ENCODE measurements around the gene S100A7. TPM values are rescaled to one million over a fixed set of nuclear protein-coding genes. Genes with fewer than 3 reads are reported as not detected.
"Not testable (repeated sequence)": the region's sequence is repeated elsewhere in the genome, so short reads cannot be mapped to it uniquely, and the experiment has no call there.

The S100A7 gene
- total RNA-seq, 1 experiment from 2014 or later, result not detected

DNA sequence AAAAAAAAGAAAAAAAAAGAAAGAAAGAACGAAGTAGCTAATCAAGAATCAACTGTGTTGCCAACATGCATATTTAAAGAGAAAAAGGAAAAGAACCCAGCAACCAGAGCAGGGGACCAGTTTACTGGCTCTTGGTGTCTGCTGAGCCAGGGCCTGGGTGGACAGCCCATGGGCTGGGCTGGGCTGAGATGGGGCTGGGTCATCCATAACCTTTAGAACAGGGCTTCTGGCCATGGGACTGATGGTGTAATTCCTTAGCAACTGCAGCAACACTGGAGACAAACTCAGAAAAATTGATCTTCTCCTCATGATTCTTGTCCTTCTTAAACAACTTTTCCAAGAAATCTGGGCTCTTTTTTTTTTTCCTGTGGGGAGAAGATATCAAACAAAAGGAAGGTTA is 33.6 kb downstream of the S100A7 start:
- DNase-seq (ENCODE audit: low spot score), result no peak
- H3K9me3 ChIP-seq (ENCODE audit: low read depth, low read length, poor library complexity, severe bottlenecking), result no peaks in the 10 kb centered on the region
- H3K27ac ChIP-seq (ENCODE audit: low read depth, low read length, poor library complexity, severe bottlenecking), result no peak overlapping the region
- no peaks in the 10 kb centered on the region for H3K36me3 ChIP-seq (ENCODE audit: insufficient read depth, low read length, poor library complexity, severe bottlenecking)
- TF ChIP-seq, protein P1, sequence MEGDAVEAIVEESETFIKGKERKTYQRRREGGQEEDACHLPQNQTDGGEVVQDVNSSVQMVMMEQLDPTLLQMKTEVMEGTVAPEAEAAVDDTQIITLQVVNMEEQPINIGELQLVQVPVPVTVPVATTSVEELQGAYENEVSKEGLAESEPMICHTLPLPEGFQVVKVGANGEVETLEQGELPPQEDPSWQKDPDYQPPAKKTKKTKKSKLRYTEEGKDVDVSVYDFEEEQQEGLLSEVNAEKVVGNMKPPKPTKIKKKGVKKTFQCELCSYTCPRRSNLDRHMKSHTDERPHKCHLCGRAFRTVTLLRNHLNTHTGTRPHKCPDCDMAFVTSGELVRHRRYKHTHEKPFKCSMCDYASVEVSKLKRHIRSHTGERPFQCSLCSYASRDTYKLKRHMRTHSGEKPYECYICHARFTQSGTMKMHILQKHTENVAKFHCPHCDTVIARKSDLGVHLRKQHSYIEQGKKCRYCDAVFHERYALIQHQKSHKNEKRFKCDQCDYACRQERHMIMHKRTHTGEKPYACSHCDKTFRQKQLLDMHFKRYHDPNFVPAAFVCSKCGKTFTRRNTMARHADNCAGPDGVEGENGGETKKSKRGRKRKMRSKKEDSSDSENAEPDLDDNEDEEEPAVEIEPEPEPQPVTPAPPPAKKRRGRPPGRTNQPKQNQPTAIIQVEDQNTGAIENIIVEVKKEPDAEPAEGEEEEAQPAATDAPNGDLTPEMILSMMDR (conservative IDR thresholded peaks at IDR 0.05; ENCODE audit: low read depth, low read length), result no peak
- CTCF ChIA-PET, result no interaction called here
- no peaks in the 10 kb centered on the region for H3K4me1 ChIP-seq (ENCODE audit: insufficient read depth, low read length, poor library complexity, severe bottlenecking)
- peaks cover 49% of the 10 kb centered on the region for H3K27me3 ChIP-seq (replicated peaks; ENCODE audit: insufficient read depth, low read depth, low read length, poor library complexity)
- POLR2A ChIA-PET (ENCODE audit: low non-redundant PET), result no interaction called here
- intact Hi-C loops (cut with micrococcal nuclease; ENCODE audit: unreplicated experiment), result no loop called here
- no peak overlapping the region for H3K4me3 ChIP-seq (ENCODE audit: low read depth, low read length, poor library complexity, severe bottlenecking)
- BruUV-seq (replicated peaks), result no TSS peak

DNA sequence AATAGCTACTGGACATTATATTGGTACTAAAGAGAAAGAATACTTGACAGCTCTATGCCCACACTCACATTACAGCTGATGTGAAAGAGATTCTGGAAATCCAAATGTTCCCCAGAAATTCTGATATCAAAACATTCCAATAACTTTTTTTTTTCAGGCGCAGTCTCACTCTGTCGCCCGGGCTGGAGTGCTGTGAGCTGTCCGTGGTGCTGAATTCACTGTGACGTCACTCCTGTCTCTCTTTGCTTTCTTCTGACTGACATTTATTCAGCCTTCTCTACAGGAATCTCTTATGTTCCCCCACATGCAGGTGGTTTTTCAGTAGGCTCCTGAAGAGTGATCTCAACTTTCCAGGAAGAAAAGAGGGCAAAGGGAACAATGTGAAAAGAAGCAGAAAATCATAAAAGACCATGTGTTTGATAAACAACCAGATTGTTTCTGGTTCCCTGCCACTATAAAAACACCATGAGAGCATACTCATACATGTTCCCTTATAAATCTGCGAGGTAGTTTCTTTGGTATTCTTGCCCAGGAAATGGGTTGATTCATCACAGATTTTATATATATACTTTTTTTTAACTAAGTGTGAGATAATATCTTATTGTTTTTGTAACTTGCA is 37.9 kb downstream of the S100A7 start:
- TF ChIP-seq, protein P1 (conservative IDR thresholded peaks at IDR 0.05; ENCODE audit: low read depth, low read length), result no peak
- TF ChIP-seq EZH2 (IDR thresholded peaks at IDR 0.05; ENCODE audit: borderline replicate concordance, low read depth, low read length, poor library complexity, severe bottlenecking), result no peak
- no peaks in the 10 kb centered on the region for H3K4me1 ChIP-seq (ENCODE audit: insufficient read depth, low read length, poor library complexity, severe bottlenecking)
- no peak overlapping the region for H3K27ac ChIP-seq (ENCODE audit: low read depth, low read length, poor library complexity, severe bottlenecking)
- H3K36me3 ChIP-seq (ENCODE audit: insufficient read depth, low read length, poor library complexity, severe bottlenecking), result no peaks in the 10 kb centered on the region
- peaks cover 31% of the 10 kb centered on the region for H3K27me3 ChIP-seq (replicated peaks; ENCODE audit: insufficient read depth, low read depth, low read length, poor library complexity)
- intact Hi-C loops (cut with micrococcal nuclease; ENCODE audit: unreplicated experiment), result loop anchor here (5.0 kb wide), 1 partner anchor 45 kb away; no protein-coding TSS in a partner anchor
- BruUV-seq (replicated peaks), result no TSS peak
- H3K9me3 ChIP-seq (ENCODE audit: low read depth, low read length, poor library complexity, severe bottlenecking), result no peaks in the 10 kb centered on the region
- DNase-seq (ENCODE audit: low spot score), result peak; percentile 76
- ChIA-PET CTCF (interaction anchor here (0.6 kb wide), 1 partner anchor 1136 kb away, joined by 5 read pairs; the partner anchor contains the start of gene UBE2Q1), POLR2A (ENCODE audit: low non-redundant PET) (no interaction called here)
- no peak overlapping the region for H3K4me3 ChIP-seq (ENCODE audit: low read depth, low read length, poor library complexity, severe bottlenecking)

DNA sequence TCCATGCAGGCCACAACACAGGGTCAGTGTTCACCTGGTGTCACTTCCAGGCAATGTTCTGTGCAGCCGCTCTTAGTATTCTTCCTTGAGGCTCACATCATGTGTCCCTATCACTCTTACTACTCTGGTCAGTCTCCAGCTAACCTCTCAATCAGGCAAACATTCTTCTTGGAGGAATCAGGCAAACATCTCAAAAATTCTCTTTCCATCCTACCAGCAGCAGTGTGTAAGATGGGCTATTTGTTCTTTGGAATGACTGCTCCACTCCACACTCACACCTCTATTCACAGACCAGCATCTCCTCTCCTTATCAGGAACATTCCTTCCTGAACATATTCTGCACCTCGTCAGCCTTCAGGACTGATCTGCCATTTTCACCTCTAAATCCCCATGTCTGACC is 40.1 kb downstream of the S100A7 start:
- H3K27me3 ChIP-seq (replicated peaks; ENCODE audit: insufficient read depth, low read depth, low read length, poor library complexity), result peaks cover 25% of the 10 kb centered on the region
- no peaks in the 10 kb centered on the region for H3K9me3 ChIP-seq (ENCODE audit: low read depth, low read length, poor library complexity, severe bottlenecking)
- H3K4me3 ChIP-seq (ENCODE audit: low read depth, low read length, poor library complexity, severe bottlenecking), result no peak overlapping the region
- H3K27ac ChIP-seq (ENCODE audit: low read depth, low read length, poor library complexity, severe bottlenecking), result no peak overlapping the region
- no peaks in the 10 kb centered on the region for H3K36me3 ChIP-seq (ENCODE audit: insufficient read depth, low read length, poor library complexity, severe bottlenecking)
- no peaks in the 10 kb centered on the region for H3K4me1 ChIP-seq (ENCODE audit: insufficient read depth, low read length, poor library complexity, severe bottlenecking)
- DNase-seq (ENCODE audit: low spot score), result no peak
- TF ChIP-seq, protein P1 (conservative IDR thresholded peaks at IDR 0.05; ENCODE audit: low read depth, low read length), result no peak
- no peak for TF ChIP-seq EZH2 (IDR thresholded peaks at IDR 0.05; ENCODE audit: borderline replicate concordance, low read depth, low read length, poor library complexity, severe bottlenecking)
- POLR2A ChIA-PET (ENCODE audit: low non-redundant PET), result no interaction called here
- no TSS peak for BruUV-seq (replicated peaks)
- CTCF ChIA-PET, result no interaction called here
- intact Hi-C loops (cut with micrococcal nuclease; ENCODE audit: unreplicated experiment), result loop anchor here (5.0 kb wide), 1 partner anchor 47 kb away; no protein-coding TSS in a partner anchor

DNA sequence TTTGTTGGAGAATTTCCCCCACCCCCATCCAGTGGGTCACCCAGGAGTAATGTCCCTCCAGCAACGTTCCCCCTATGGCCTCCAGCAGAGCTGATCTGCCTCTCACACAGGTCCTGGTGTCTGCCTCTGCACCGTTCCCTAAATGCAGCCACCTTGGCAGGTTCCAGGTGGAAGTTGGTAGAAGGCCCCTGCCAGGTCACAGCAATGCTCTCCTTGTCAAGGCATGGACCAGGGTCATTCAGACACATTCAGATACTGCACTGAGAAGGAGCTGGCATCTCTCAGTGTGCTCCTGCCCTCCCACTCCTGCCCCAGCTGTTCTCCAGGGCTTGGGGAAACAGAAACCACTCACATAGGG is 41.0 kb downstream of the S100A7 start:
- H3K4me3 ChIP-seq (ENCODE audit: low read depth, low read length, poor library complexity, severe bottlenecking); DNase-seq (ENCODE audit: low spot score); H3K27ac ChIP-seq (ENCODE audit: low read depth, low read length, poor library complexity, severe bottlenecking); intact Hi-C loops (cut with micrococcal nuclease; ENCODE audit: unreplicated experiment); BruUV-seq (replicated peaks); H3K4me1 ChIP-seq (ENCODE audit: insufficient read depth, low read length, poor library complexity, severe bottlenecking); CTCF ChIA-PET; H3K36me3 ChIP-seq (ENCODE audit: insufficient read depth, low read length, poor library complexity, severe bottlenecking); POLR2A ChIA-PET (ENCODE audit: low non-redundant PET); H3K9me3 ChIP-seq (ENCODE audit: low read depth, low read length, poor library complexity, severe bottlenecking): not testable (repeated sequence)
- H3K27me3 ChIP-seq (replicated peaks; ENCODE audit: insufficient read depth, low read depth, low read length, poor library complexity), result peaks cover 23% of the 10 kb centered on the region

DNA sequence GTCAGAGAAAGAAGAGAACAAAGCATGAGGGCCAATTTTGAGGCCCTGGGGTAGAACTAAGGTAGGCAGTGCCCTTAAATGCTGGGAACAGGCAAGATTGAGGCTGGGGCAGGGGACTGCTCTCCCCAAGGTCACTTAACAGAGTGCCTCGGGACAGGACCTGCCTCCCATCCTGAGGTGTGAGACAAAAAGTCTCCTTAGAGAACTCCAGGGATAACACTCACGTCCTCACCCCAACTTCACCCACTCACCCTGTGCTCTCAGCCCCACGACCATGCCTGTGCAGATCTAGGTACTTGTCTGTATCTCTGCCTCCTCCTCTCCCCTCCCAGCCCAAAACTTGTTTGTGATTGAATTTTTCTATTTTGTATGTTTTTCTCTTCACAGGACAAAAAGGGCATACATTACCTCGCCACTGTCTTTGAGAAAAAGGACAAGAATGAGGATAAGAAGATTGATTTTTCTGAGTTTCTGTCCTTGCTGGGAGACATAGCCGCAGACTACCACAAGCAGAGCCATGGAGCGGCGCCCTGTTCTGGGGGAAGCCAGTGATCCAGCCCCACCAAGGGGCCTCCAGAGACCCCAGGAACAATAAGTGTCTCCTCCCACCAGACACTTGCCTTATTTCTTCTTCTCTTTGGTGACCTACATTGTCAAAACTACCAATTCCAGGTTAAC is 41.6 kb downstream of the S100A7 start:
- intact Hi-C loops (cut with micrococcal nuclease; ENCODE audit: unreplicated experiment); POLR2A ChIA-PET (ENCODE audit: low non-redundant PET); DNase-seq (ENCODE audit: low spot score); H3K27ac ChIP-seq (ENCODE audit: low read depth, low read length, poor library complexity, severe bottlenecking); H3K9me3 ChIP-seq (ENCODE audit: low read depth, low read length, poor library complexity, severe bottlenecking); H3K4me3 ChIP-seq (ENCODE audit: low read depth, low read length, poor library complexity, severe bottlenecking); BruUV-seq (replicated peaks); H3K4me1 ChIP-seq (ENCODE audit: insufficient read depth, low read length, poor library complexity, severe bottlenecking); H3K36me3 ChIP-seq (ENCODE audit: insufficient read depth, low read length, poor library complexity, severe bottlenecking); CTCF ChIA-PET: not testable (repeated sequence)
- peaks cover 18% of the 10 kb centered on the region for H3K27me3 ChIP-seq (replicated peaks; ENCODE audit: insufficient read depth, low read depth, low read length, poor library complexity)

Data from A673 (cell line).